ENCODE measurements around the gene STK10. TPM values are rescaled to one million over a fixed set of nuclear protein-coding genes. Genes with fewer than 3 reads are reported as not detected.

The STK10 gene
- total RNA-seq, 4 donors from 2014 or later, result 14.1 to 30.4 (median 19.4) TPM

DNA sequence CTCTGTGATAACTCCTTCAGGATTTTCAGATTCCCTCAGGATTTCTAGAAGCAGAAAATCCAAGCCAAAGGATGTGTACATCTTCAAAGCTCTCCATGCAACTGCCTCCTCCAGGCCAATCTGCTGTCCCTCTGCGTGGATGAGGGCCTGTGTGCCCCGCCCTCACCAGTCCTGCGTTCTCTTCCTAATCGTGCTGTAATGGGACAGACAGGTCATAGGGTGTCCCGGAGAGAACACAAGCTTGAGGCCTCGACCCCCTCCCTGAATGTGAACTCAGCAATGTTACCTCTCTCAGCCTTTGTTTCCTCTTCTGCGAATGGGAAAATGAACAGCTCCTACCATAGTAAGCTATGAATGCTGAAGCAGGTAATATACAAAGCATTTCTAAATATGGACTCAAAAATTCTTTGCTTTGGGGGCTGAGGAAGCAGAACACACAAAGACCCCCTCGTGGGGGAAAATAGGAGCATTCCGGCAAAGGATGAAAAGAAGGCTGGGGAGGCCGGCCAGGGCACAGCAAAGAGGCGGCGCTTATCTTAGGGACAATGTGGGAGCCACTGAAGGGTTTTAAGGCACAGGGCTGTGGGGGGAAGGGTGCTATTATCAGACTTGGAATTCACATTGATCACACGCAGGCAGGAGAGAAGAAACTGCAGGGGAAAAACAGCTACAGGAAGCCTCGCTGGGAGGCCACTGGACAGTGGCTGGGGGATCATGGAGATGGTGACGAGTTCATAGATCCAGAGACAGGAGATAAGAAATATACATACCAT lies 124.4 kb downstream of the STK10 start:
- no peak for TF ChIP-seq POLR2AphosphoS5 (IDR thresholded peaks at IDR 0.05)
- TF ChIP-seq, protein P1, sequence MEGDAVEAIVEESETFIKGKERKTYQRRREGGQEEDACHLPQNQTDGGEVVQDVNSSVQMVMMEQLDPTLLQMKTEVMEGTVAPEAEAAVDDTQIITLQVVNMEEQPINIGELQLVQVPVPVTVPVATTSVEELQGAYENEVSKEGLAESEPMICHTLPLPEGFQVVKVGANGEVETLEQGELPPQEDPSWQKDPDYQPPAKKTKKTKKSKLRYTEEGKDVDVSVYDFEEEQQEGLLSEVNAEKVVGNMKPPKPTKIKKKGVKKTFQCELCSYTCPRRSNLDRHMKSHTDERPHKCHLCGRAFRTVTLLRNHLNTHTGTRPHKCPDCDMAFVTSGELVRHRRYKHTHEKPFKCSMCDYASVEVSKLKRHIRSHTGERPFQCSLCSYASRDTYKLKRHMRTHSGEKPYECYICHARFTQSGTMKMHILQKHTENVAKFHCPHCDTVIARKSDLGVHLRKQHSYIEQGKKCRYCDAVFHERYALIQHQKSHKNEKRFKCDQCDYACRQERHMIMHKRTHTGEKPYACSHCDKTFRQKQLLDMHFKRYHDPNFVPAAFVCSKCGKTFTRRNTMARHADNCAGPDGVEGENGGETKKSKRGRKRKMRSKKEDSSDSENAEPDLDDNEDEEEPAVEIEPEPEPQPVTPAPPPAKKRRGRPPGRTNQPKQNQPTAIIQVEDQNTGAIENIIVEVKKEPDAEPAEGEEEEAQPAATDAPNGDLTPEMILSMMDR (IDR thresholded peaks at IDR 0.05), result no peak
- no peak for TF ChIP-seq EP300 (IDR thresholded peaks at IDR 0.05)
- TF ChIP-seq POLR2A (IDR thresholded peaks at IDR 0.05), result no peak
- H3K4me3 ChIP-seq, result no peak overlapping the region
- H3K27ac ChIP-seq, result no peak overlapping the region
- H3K36me3 ChIP-seq, result peaks cover 0 to 60% of the 10 kb centered on the region in 2 donors
- no peaks in the 10 kb centered on the region for H3K27me3 ChIP-seq
- no peaks in the 10 kb centered on the region for H3K9me3 ChIP-seq
- ATAC-seq, result no peak
- 75 to 76% methylated on average over 9 to 15 of the region's 15 CpGs for WGBS, 2 donors (ENCODE audit: low coverage in 1 of 2)
- peaks cover 0 to 15% (median 0%) of the 10 kb centered on the region in 3 donors for H3K4me1 ChIP-seq

- H3K4me1 ChIP-seq, result no peaks in the 10 kb centered on the region
- no peaks in the 10 kb centered on the region for H3K9me3 ChIP-seq
- WGBS, 2 donors (ENCODE audit: low coverage in 1 of 2), result 71 to 100% methylated on average over 1 to 5 of the region's 5 CpGs
- TF ChIP-seq POLR2AphosphoS5 (IDR thresholded peaks at IDR 0.05), result no peak
- TF ChIP-seq, protein P1 (IDR thresholded peaks at IDR 0.05), result peak in 2 of 4 experiments; percentile 28 to 54
- no peak overlapping the region for H3K4me3 ChIP-seq
- H3K36me3 ChIP-seq, result peaks cover 0 to 95% of the 10 kb centered on the region in 2 donors
- no peak for ATAC-seq
- H3K27ac ChIP-seq, result no peak overlapping the region
- no peaks in the 10 kb centered on the region for H3K27me3 ChIP-seq
Measured at GRCh38 chr5:172059661-172060100, 128.3 kb downstream of the STK10 start.

DNA sequence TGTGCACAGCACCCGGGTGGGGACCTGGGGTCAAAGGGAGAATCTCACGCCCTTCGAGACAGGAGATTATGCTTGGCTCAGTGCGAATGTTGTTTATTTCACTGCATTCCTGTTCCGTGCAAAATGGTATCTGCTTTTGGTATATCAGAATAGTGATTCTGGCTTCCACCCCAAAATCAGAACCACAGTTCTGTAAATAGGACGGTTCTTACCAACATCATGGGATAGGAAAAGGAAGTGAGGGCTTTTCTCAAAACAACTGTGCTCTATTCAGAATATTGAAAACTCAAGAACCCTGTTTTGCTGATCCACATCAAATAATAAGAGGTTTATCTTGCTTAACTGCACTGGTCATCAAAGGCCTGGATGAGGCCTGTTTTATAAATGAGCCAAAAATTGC lies 129.9 kb downstream of the STK10 start:
- Histone ChIP-seq H3K4me3 (no peak overlapping the region), H3K27me3 (no peaks in the 10 kb centered on the region), H3K27ac (no peak overlapping the region), H3K36me3 (peaks cover 0 to 93% of the 10 kb centered on the region in 2 donors), H3K4me1 (no peaks in the 10 kb centered on the region), H3K9me3 (no peaks in the 10 kb centered on the region)
- TF ChIP-seq EP300 (IDR thresholded peaks at IDR 0.05), result no peak
- TF ChIP-seq, protein P1 (IDR thresholded peaks at IDR 0.05), result no peak
- TF ChIP-seq POLR2A (IDR thresholded peaks at IDR 0.05), result no peak
- TF ChIP-seq POLR2AphosphoS5 (IDR thresholded peaks at IDR 0.05), result no peak
- ATAC-seq, result no peak
- 68% methylated on average over 6 of the region's 6 CpGs; no CpG with 5 or more reads in 1 of the 2 donors for WGBS, 2 donors (ENCODE audit: low coverage in 1 of 2)

- H3K36me3 ChIP-seq, result peaks cover 0 to 93% of the 10 kb centered on the region in 2 donors
- TF ChIP-seq EP300 (IDR thresholded peaks at IDR 0.05) (no peak), POLR2AphosphoS5 (IDR thresholded peaks at IDR 0.05) (no peak), POLR2A (IDR thresholded peaks at IDR 0.05) (no peak)
- TF ChIP-seq, protein P1 (IDR thresholded peaks at IDR 0.05), result no peak
- H3K9me3 ChIP-seq, result no peaks in the 10 kb centered on the region
- H3K4me1 ChIP-seq, result peaks cover 0 to 13% (median 0%) of the 10 kb centered on the region in 3 donors
- 100% methylated on average over 1 to 3 of the region's 3 CpGs for WGBS, 2 donors (ENCODE audit: low coverage in 1 of 2)
- no peaks in the 10 kb centered on the region for H3K27me3 ChIP-seq
- ATAC-seq, result no peak
- H3K4me3 ChIP-seq, result no peak overlapping the region
- no peak overlapping the region for H3K27ac ChIP-seq
Measured at GRCh38 chr5:172055996-172056395, 132.0 kb downstream of the STK10 start.

GRCh38 chr5:172055421-172055820 lies 132.6 kb downstream of the STK10 start:
- H3K27me3 ChIP-seq, result no peaks in the 10 kb centered on the region
- no peak for TF ChIP-seq EP300 (IDR thresholded peaks at IDR 0.05)
- H3K9me3 ChIP-seq, result no peaks in the 10 kb centered on the region
- ATAC-seq, result no peak
- peaks cover 0 to 93% of the 10 kb centered on the region in 2 donors for H3K36me3 ChIP-seq
- H3K4me1 ChIP-seq, result peaks cover 0 to 13% (median 0%) of the 10 kb centered on the region in 3 donors
- no peak overlapping the region for H3K4me3 ChIP-seq
- H3K27ac ChIP-seq, result no peak overlapping the region
- WGBS, 2 donors (ENCODE audit: low coverage in 1 of 2), result 95 to 100% methylated on average over 1 to 7 of the region's 19 CpGs
